ENCODE results near the gene LSM2. TPM values are rescaled to one million over a fixed set of nuclear protein-coding genes. Genes with fewer than 3 reads are reported as not detected.

The LSM2 gene
- polyA plus RNA-seq, 3 donors = 26.0 to 41.0 (median 40.0) TPM

DNA sequence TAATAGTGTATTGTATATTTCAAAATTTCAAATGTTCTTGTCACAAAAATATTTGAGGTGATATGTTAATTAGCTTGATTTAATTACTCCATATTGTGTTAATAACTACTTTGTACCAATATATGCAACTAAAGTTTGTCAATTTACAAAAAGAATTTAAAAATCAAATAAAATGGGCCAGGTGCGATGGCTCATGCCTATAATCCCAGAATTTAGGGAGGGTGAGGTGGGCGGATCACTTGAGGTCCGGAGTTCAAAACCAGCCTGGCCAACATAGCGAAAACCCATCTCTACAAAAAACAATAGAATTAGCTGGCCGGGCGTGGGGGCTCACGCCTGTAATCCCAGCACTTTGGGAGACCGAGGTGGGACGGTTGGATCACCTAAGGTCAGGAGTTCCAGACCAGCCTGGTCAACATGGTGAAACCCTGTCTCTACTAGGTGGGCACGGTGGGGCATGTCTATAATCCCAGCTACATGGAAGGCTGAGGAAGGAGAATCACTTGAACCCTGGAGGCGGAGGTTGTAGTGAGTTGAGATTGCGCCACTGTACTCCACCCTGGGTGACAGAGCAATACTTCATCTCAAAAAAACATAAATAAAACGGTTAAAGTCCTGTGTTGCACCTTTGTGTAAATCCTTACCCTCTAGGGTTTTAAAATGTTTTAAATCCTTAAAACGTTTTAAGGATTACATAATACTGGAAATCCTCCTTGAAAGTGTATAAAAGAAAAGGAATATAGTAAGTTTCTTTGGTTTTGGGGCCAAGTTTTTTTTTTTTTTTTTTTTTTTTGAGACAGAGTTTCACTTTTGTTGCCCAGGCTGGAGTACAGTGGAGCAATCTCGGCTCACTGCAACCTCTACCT is 24.8 kb upstream of the LSM2 start:
- Histone ChIP-seq H3K9ac (ENCODE audit: insufficient read depth, low read length, poor library complexity, severe bottlenecking) (peak overlapping the region; percentile 21), H3K9me3 (replicated peaks in 1 of 2; ENCODE audit: control insufficient read depth in 1 of 2, insufficient read depth in 1 of 2, low read length in 2 of 2) (no peaks in the 10 kb centered on the region), H4K20me1 (ENCODE audit: insufficient read depth, low read length) (peaks cover 9% of the 10 kb centered on the region), H3K4me2 (replicated peaks; ENCODE audit: extremely low read depth, low read length, poor library complexity, severe bottlenecking) (peak overlapping the region; percentile 97), H3K4me3 (replicated peaks in 1 of 3; ENCODE audit: low read depth in 2 of 3, low read length in 3 of 3) (peak overlapping the region in 1 of 3 experiments; percentile 88), H3K27me3 (ENCODE audit: control insufficient read depth in 2 of 2, insufficient read depth in 2 of 2, low read length in 2 of 2) (no peaks in the 10 kb centered on the region), H3K27ac (ENCODE audit: low read depth in 1 of 2, low read length in 2 of 2) (peak overlapping the region; percentile 70 to 87), H3K79me2 (ENCODE audit: insufficient read depth, low read length) (peaks cover 59% of the 10 kb centered on the region), H3K36me3 (replicated peaks in 1 of 2; ENCODE audit: control insufficient read depth in 1 of 2, insufficient read depth in 2 of 2, low read length in 2 of 2) (no peaks in the 10 kb centered on the region), H2AFZ (ENCODE audit: insufficient read depth, low read depth, low read length, poor library complexity, severe bottlenecking) (no peak overlapping the region), H3K4me1 (ENCODE audit: control insufficient read depth in 1 of 2, insufficient read depth in 2 of 2, low read length in 2 of 2) (peaks cover 57 to 69% of the 10 kb centered on the region in 2 donors)
- peaks cover 47% of the 10 kb centered on the region for H3K4me1 Mint-ChIP-seq
- peak overlapping the region; percentile 87 to 95 (median 93) for H3K27ac Mint-ChIP-seq
- intact Hi-C loops (cut with micrococcal nuclease) = loop anchor here (5.0 to 10.0 kb wide), 4 partner anchors 104 to 287 kb away; partner anchors contain the start of genes DDAH2 (in 2 of the 2), LY6G5C (in 2 of the 2), ATP6V1G2 (in 1 of the 2) and DDX39B (in 1 of the 2)
- TF ChIP-seq, protein P1, sequence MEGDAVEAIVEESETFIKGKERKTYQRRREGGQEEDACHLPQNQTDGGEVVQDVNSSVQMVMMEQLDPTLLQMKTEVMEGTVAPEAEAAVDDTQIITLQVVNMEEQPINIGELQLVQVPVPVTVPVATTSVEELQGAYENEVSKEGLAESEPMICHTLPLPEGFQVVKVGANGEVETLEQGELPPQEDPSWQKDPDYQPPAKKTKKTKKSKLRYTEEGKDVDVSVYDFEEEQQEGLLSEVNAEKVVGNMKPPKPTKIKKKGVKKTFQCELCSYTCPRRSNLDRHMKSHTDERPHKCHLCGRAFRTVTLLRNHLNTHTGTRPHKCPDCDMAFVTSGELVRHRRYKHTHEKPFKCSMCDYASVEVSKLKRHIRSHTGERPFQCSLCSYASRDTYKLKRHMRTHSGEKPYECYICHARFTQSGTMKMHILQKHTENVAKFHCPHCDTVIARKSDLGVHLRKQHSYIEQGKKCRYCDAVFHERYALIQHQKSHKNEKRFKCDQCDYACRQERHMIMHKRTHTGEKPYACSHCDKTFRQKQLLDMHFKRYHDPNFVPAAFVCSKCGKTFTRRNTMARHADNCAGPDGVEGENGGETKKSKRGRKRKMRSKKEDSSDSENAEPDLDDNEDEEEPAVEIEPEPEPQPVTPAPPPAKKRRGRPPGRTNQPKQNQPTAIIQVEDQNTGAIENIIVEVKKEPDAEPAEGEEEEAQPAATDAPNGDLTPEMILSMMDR (IDR thresholded peaks at IDR 0.05) = no peak
- peak overlapping the region; percentile 51 to 80 for H3K4me3 Mint-ChIP-seq
- 82% methylated on average over 3 of the region's 15 CpGs for WGBS (ENCODE audit: insufficient coverage)
- no peaks in the 10 kb centered on the region for H3K27me3 Mint-ChIP-seq (ENCODE audit: low read depth in 3 of 3)
- DNase-seq = peak; percentile 23 to 37 (median 35)
- H3K36me3 Mint-ChIP-seq = peaks cover 2 to 7% of the 10 kb centered on the region in 2 donors
- H3K9me3 Mint-ChIP-seq = no peaks in the 10 kb centered on the region

DNA sequence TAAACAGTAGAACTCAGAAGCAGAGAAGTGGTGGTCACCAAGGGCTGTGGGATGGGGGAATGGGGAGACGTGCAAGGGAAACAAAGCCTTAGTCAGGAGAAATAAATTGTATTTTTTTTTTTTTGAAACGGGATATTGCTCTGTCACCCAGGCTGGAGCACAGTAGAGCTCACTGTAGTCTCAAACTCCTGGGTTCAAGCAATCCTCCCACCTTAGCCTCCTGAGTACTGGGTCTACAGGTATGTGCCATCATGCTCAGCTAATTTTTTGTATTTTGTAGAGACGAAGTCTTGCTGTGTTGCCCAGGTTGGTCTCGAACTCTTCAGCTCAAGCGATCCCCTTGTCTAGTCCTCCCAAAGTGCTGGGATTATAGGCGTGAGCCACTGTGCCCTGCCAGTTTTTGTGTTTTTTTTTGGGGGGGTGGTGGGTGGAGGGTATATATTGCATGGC is 24.1 kb upstream of the LSM2 start:
- H3K4me3 ChIP-seq (replicated peaks in 1 of 3; ENCODE audit: low read depth in 2 of 3, low read length in 3 of 3) = peak overlapping the region; percentile 63 to 88 (median 77)
- no peaks in the 10 kb centered on the region for H3K27me3 ChIP-seq (ENCODE audit: control insufficient read depth in 2 of 2, insufficient read depth in 2 of 2, low read length in 2 of 2)
- Mint-ChIP-seq H3K27ac (peak overlapping the region; percentile 87 to 95 (median 93)), H3K27me3 (ENCODE audit: low read depth in 3 of 3) (no peaks in the 10 kb centered on the region), H3K9me3 (no peaks in the 10 kb centered on the region), H3K36me3 (peaks cover 0 to under 1% of the 10 kb centered on the region in 2 donors), H3K4me1 (peaks cover 46% of the 10 kb centered on the region), H3K4me3 (peak overlapping the region; percentile 80 to 96)
- peak overlapping the region; percentile 29 for H2AFZ ChIP-seq (ENCODE audit: insufficient read depth, low read depth, low read length, poor library complexity, severe bottlenecking)
- no peaks in the 10 kb centered on the region for H3K9me3 ChIP-seq (replicated peaks in 1 of 2; ENCODE audit: control insufficient read depth in 1 of 2, insufficient read depth in 1 of 2, low read length in 2 of 2)
- no peak for DNase-seq
- intact Hi-C loops (cut with micrococcal nuclease) = loop anchor here (5.0 to 10.0 kb wide), 4 partner anchors 104 to 286 kb away; partner anchors contain the start of genes DDAH2 (in 2 of the 2), LY6G5C (in 2 of the 2), ATP6V1G2 (in 1 of the 2) and DDX39B (in 1 of the 2)
- H3K36me3 ChIP-seq (replicated peaks in 1 of 2; ENCODE audit: control insufficient read depth in 1 of 2, insufficient read depth in 2 of 2, low read length in 2 of 2) = no peaks in the 10 kb centered on the region
- H3K9ac ChIP-seq (ENCODE audit: insufficient read depth, low read length, poor library complexity, severe bottlenecking) = peak overlapping the region; percentile 0
- peaks cover 4% of the 10 kb centered on the region for H4K20me1 ChIP-seq (ENCODE audit: insufficient read depth, low read length)
- peak overlapping the region; percentile 97 for H3K4me2 ChIP-seq (replicated peaks; ENCODE audit: extremely low read depth, low read length, poor library complexity, severe bottlenecking)
- 50% methylated on average over 2 of the region's 6 CpGs for WGBS (ENCODE audit: insufficient coverage)
- peak overlapping the region; percentile 64 to 76 for H3K27ac ChIP-seq (ENCODE audit: low read depth in 1 of 2, low read length in 2 of 2)
- TF ChIP-seq, protein P1 (IDR thresholded peaks at IDR 0.05) = no peak
- peaks cover 55 to 69% of the 10 kb centered on the region in 2 donors for H3K4me1 ChIP-seq (ENCODE audit: control insufficient read depth in 1 of 2, insufficient read depth in 2 of 2, low read length in 2 of 2)
- peaks cover 52% of the 10 kb centered on the region for H3K79me2 ChIP-seq (ENCODE audit: insufficient read depth, low read length)

All from CD14-positive monocyte (primary cell).